Measurements from ENCODE around the gene MCFD2. TPM values are rescaled to one million over a fixed set of nuclear protein-coding genes. Genes with fewer than 3 reads are reported as not detected.

Gene MCFD2
- polyA plus RNA-seq, 1 of the 3 experiments (the other 2 are of a cell fraction): 88.2 TPM

- no peaks in the 10 kb centered on the region for H3K9me3 ChIP-seq
- no peak overlapping the region for H3K4me3 ChIP-seq (ENCODE audit: low read depth in 2 of 2, low read length in 1 of 2)
- H3K36me3 ChIP-seq (replicated peaks in 1 of 2; ENCODE audit: control insufficient read depth in 1 of 2, insufficient read depth in 2 of 2, low read length in 1 of 2): peaks cover 30 to 37% of the 10 kb centered on the region in 2 experiments
- H3K4me1 ChIP-seq (ENCODE audit: control insufficient read depth in 1 of 2, insufficient read depth in 2 of 2, low read depth in 1 of 2, low read length in 1 of 2): peaks cover 0 to 20% of the 10 kb centered on the region in 2 experiments; a peak in 3 of 4 replicates
- TF ChIP-seq TCF12 (IDR thresholded peaks at IDR 0.05): no peak
- no peak for TF ChIP-seq NFIC (IDR thresholded peaks at IDR 0.05; ENCODE audit: borderline replicate concordance)
- TF ChIP-seq FOSL2 (IDR thresholded peaks at IDR 0.05; ENCODE audit: borderline replicate concordance, low read depth): no peak
- TF ChIP-seq TEAD4 (IDR thresholded peaks at IDR 0.05; ENCODE audit: borderline replicate concordance, insufficient read depth): no peak
- TF ChIP-seq RCOR1 (IDR thresholded peaks at IDR 0.05; ENCODE audit: low read length): no peak
- no peak for TF ChIP-seq EP300 (IDR thresholded peaks at IDR 0.05; ENCODE audit: borderline replicate concordance in 1 of 2, low read depth in 1 of 2, low read length in 1 of 2)
- no peak for DNase-seq
- H3K9me2 ChIP-seq: no peaks in the 10 kb centered on the region
- no peak overlapping the region for H3K9ac ChIP-seq
- H4K20me1 ChIP-seq (ENCODE audit: insufficient read depth): no peaks in the 10 kb centered on the region
- no peak overlapping the region for H2AFZ ChIP-seq (ENCODE audit: low read depth)
- H3K79me2 ChIP-seq (ENCODE audit: insufficient read depth): peaks cover 24% of the 10 kb centered on the region; the same call in 1 of the 2 replicates
- H3K27ac ChIP-seq (ENCODE audit: low read depth in 2 of 2, low read length in 1 of 2): no peak overlapping the region
- no peak overlapping the region for H3K4me2 ChIP-seq
- WGBS (ENCODE audit: low lambda C conversion rate): 100% methylated on average over 2 of the region's 2 CpGs
- H3K27me3 ChIP-seq (ENCODE audit: insufficient read depth): no peaks in the 10 kb centered on the region
- CTCF ChIA-PET: interaction anchor here (0.8 to 2.3 kb wide), 9 partner anchors 9 to 385 kb away, joined by 3 to 7 read pairs (median 3); no protein-coding TSS in a partner anchor
- POLR2A ChIA-PET: no interaction called here
- H3F3A ChIP-seq (replicated peaks; ENCODE audit: insufficient read depth): peaks cover 11% of the 10 kb centered on the region
These were observed 45.0 kb upstream of the MCFD2 start for GRCh38 chr2:46960618-46961017.

- Histone ChIP-seq H3K4me2 (no peak overlapping the region), H3K36me3 (replicated peaks in 1 of 2; ENCODE audit: control insufficient read depth in 1 of 2, insufficient read depth in 2 of 2, low read length in 1 of 2) (peaks cover 30 to 37% of the 10 kb centered on the region in 2 experiments), H4K20me1 (ENCODE audit: insufficient read depth) (no peaks in the 10 kb centered on the region), H3K27me3 (ENCODE audit: insufficient read depth) (no peaks in the 10 kb centered on the region), H3F3A (replicated peaks; ENCODE audit: insufficient read depth) (peaks cover 21% of the 10 kb centered on the region), H3K9ac (no peak overlapping the region), H3K4me3 (ENCODE audit: low read depth in 2 of 2, low read length in 1 of 2) (no peak overlapping the region), H2AFZ (ENCODE audit: low read depth) (no peak overlapping the region), H3K9me3 (no peaks in the 10 kb centered on the region), H3K27ac (ENCODE audit: low read depth in 2 of 2, low read length in 1 of 2) (no peak overlapping the region), H3K79me2 (ENCODE audit: insufficient read depth) (peaks cover 16% of the 10 kb centered on the region; the same call in 1 of the 2 replicates), H3K9me2 (no peaks in the 10 kb centered on the region), H3K4me1 (ENCODE audit: control insufficient read depth in 1 of 2, insufficient read depth in 2 of 2, low read depth in 1 of 2, low read length in 1 of 2) (peaks cover 0 to 13% of the 10 kb centered on the region in 2 experiments; a peak in 3 of 4 replicates)
- TF ChIP-seq EZH2phosphoT487 (IDR thresholded peaks at IDR 0.05; ENCODE audit: borderline replicate concordance, low read depth) (no peak), TCF12 (IDR thresholded peaks at IDR 0.05) (no peak), FOXM1 (IDR thresholded peaks at IDR 0.05; ENCODE audit: low read depth) (no peak), RAD21 (IDR thresholded peaks at IDR 0.05; ENCODE audit: low read length) (no peak), ELF1 (IDR thresholded peaks at IDR 0.05) (no peak)
- ChIA-PET POLR2A (no interaction called here), CTCF (interaction anchor here (1.1 to 2.3 kb wide), 2 partner anchors 11 to 40 kb away, joined by 4 to 7 read pairs; no protein-coding TSS in a partner anchor)
- 95% methylated on average over 17 of the region's 17 CpGs for WGBS (ENCODE audit: low lambda C conversion rate)
- DNase-seq: no peak
These were observed 42.9 kb upstream of the MCFD2 start for GRCh38 chr2:46958431-46959017.

GRCh38 chr2:46956981-46957531 lies 41.5 kb upstream of the MCFD2 start:
- Histone ChIP-seq H3K4me3 (ENCODE audit: low read depth in 2 of 2, low read length in 1 of 2) (no peak overlapping the region), H3K9ac (no peak overlapping the region), H4K20me1 (ENCODE audit: insufficient read depth) (no peaks in the 10 kb centered on the region), H3K9me2 (no peaks in the 10 kb centered on the region), H3K27me3 (ENCODE audit: insufficient read depth) (no peaks in the 10 kb centered on the region), H3K4me1 (ENCODE audit: control insufficient read depth in 1 of 2, insufficient read depth in 2 of 2, low read depth in 1 of 2, low read length in 1 of 2) (peaks cover 0 to 13% of the 10 kb centered on the region in 2 experiments; a peak in 3 of 4 replicates), H3K36me3 (replicated peaks in 1 of 2; ENCODE audit: control insufficient read depth in 1 of 2, insufficient read depth in 2 of 2, low read length in 1 of 2) (peaks cover 39% of the 10 kb centered on the region in 2 experiments), H3K4me2 (no peak overlapping the region), H3F3A (replicated peaks; ENCODE audit: insufficient read depth) (peaks cover 21% of the 10 kb centered on the region), H3K79me2 (ENCODE audit: insufficient read depth) (peaks cover 15% of the 10 kb centered on the region; the same call in 1 of the 2 replicates), H3K9me3 (no peaks in the 10 kb centered on the region), H2AFZ (ENCODE audit: low read depth) (no peak overlapping the region), H3K27ac (ENCODE audit: low read depth in 2 of 2, low read length in 1 of 2) (no peak overlapping the region)
- no peak for DNase-seq
- WGBS (ENCODE audit: low lambda C conversion rate): 91% methylated on average over 10 of the region's 10 CpGs
- TF ChIP-seq RAD21 (IDR thresholded peaks at IDR 0.05; ENCODE audit: low read length) (no peak), REST (IDR thresholded peaks at IDR 0.05; ENCODE audit: low read depth, low read length) (no peak), EZH2phosphoT487 (IDR thresholded peaks at IDR 0.05; ENCODE audit: borderline replicate concordance, low read depth) (no peak)
- CTCF ChIA-PET: no interaction called here
- POLR2A ChIA-PET: no interaction called here

All from SK-N-SH (cell line).